Keratinocyte (primary cell): Measurements from ENCODE around the gene INTU. TPM values are rescaled to one million over a fixed set of nuclear protein-coding genes. Genes with fewer than 3 reads are reported as not detected.

Source experiments
- DNase-seq: peaks from one replicate; pipeline ENCODE4 v3.0.0-alpha.2; 2011; ENCODE audit warnings: low read depth, missing footprints, low spot score
- FAIRE-seq: peaks from 2 replicates; lab custom pipeline; 2011; peaks lifted over from hg19 to GRCh38; lab: Jason Lieb, UNC
- H2AFZ ChIP-seq: 2 replicates; pipeline ENCODE4 v1.6.0; 2012; ENCODE audit warnings: low read length, control low read depth, inconsistent platforms; ENCODE audit not compliant: control insufficient read depth
- H3K27ac ChIP-seq: 2 replicates; pipeline ENCODE4 v1.5.1; 2011; ENCODE audit warnings: low read length; ENCODE audit not compliant: control insufficient read depth, insufficient read depth
- H3K27me3 ChIP-seq: 3 replicates; pipeline ENCODE4 v1.6.0; 2011; ENCODE audit warnings: low read length; ENCODE audit not compliant: control insufficient read depth, insufficient read depth; ENCODE audit errors: extremely low read depth
- H3K36me3 ChIP-seq, 2 experiments: 2 replicates in 1 of 2; 3 replicates in 1 of 2; pipeline ENCODE4 v1.5.1; 2011; ENCODE audit warnings: low read length in 2 of 2, mild to moderate bottlenecking in 1 of 2; ENCODE audit not compliant: control insufficient read depth in 2 of 2, insufficient read depth in 2 of 2; ENCODE audit errors: extremely low read depth in 1 of 2
- H3K4me1 ChIP-seq: 3 replicates; pipeline ENCODE4 v1.5.1; 2011; ENCODE audit warnings: low read length; ENCODE audit not compliant: control insufficient read depth, insufficient read depth; ENCODE audit errors: extremely low read depth
- H3K4me2 ChIP-seq: 3 replicates; pipeline ENCODE4 v1.6.0; 2011; ENCODE audit warnings: low read depth, low read length; ENCODE audit not compliant: control insufficient read depth, insufficient read depth; ENCODE audit errors: extremely low read depth
- H3K4me3 ChIP-seq, 3 experiments: fragments of 200-600 bp in 1 of 3; sonication (generic) in 1 of 3; 2 replicates in 2 of 3; 3 replicates in 1 of 3; pipeline ENCODE4 v1.5.1; 2011 to 2016; ENCODE audit warnings: low read length in 3 of 3, mild to moderate bottlenecking in 3 of 3, control low read depth in 2 of 3, inconsistent platforms in 1 of 3, low read depth in 1 of 3, mixed read lengths in 1 of 3, mixed run types in 1 of 3, moderate library complexity in 1 of 3; ENCODE audit not compliant: control insufficient read depth in 2 of 3, insufficient read depth in 2 of 3; ENCODE audit errors: extremely low read depth in 1 of 3
- H3K79me2 ChIP-seq: 2 replicates; pipeline ENCODE4 v1.6.0; 2012; ENCODE audit warnings: low read length; ENCODE audit not compliant: control insufficient read depth, insufficient read depth
- H3K9ac ChIP-seq: 3 replicates; pipeline ENCODE4 v1.6.0; 2011; ENCODE audit warnings: low read length; ENCODE audit not compliant: control insufficient read depth, insufficient read depth; ENCODE audit errors: extremely low read depth
- H3K9me1 ChIP-seq: 3 replicates; pipeline ENCODE4 v1.6.0; 2011; ENCODE audit warnings: low read length; ENCODE audit not compliant: control insufficient read depth, insufficient read depth; ENCODE audit errors: extremely low read depth
- H3K9me3 ChIP-seq: 2 replicates; pipeline ENCODE4 v1.5.1; 2012; ENCODE audit warnings: low read depth, low read length; ENCODE audit not compliant: control insufficient read depth
- H4K20me1 ChIP-seq: 3 replicates; pipeline ENCODE4 v1.6.0; 2011; ENCODE audit warnings: low read length; ENCODE audit not compliant: control insufficient read depth, insufficient read depth; ENCODE audit errors: extremely low read depth
- CTCF ChIP-seq, 3 experiments: IDR thresholded peaks in 1 of 3; conservative IDR thresholded peaks in 1 of 3; optimal IDR thresholded peaks in 1 of 3; 2 replicates in 2 of 3; 3 replicates in 1 of 3; pipeline versions ENCODE3 to v1.5.1; 2011; ENCODE audit warnings: low read length in 3 of 3, mild to moderate bottlenecking in 3 of 3, moderate library complexity in 2 of 3, control low read depth in 1 of 3, inconsistent platforms in 1 of 3; ENCODE audit not compliant: insufficient read depth in 2 of 3; ENCODE audit errors: extremely low read depth in 1 of 3
- EZH2 ChIP-seq: IDR thresholded peaks from one replicate; pipeline ENCODE4 v1.6.1; 2012; ENCODE audit warnings: inconsistent platforms, mild to moderate bottlenecking, low read length, moderate library complexity
- dilution Hi-C: fragments of 300-500 bp; cut with MboI; formaldehyde crosslinking; loops from one replicate; pipeline ENCODE4 v1.7.0; 2020; ENCODE audit warnings: low sequenced_read_pairs; ENCODE audit not compliant: extremely low pct_ligation_motif_present
- polyA plus RNA-seq, 5 experiments: library from polyadenylated mRNA; depleted of rRNA in 3 of 5; stranded (reverse) in 3 of 5; stranded (forward) in 1 of 5; unstranded in 1 of 5; fragments of >200 nt; gene quantifications; 1 replicate in 1 of 5; 2 replicates in 3 of 5; 3 replicates in 1 of 5; pipeline versions ENCODE4 v1.2.1 to v1.2.3, GENCODE V29; 2011 to 2012; ENCODE audit warnings: missing spikeins in 2 of 5, low read depth in 1 of 5, low replicate concordance in 1 of 5

The INTU gene
- polyA plus RNA-seq, 1 donor (not counting 4 experiments of a cell fraction or from before 2014, with no cell fraction given) = 5.0 TPM

GRCh38 chr4:127610488-127610887 lies 22.3 kb upstream of the INTU start:
- H3K9me1 ChIP-seq = no peaks in the 10 kb centered on the region
- TF ChIP-seq EZH2 (no peak), CTCF (optimal IDR thresholded peaks at IDR 0.05 in 1 of 3, IDR thresholded peaks at IDR 0.05 in 1 of 3, conservative IDR thresholded peaks at IDR 0.05 in 1 of 3; ENCODE audit: extremely low read depth in 1 of 3, insufficient read depth in 2 of 3, low read length in 3 of 3) (no peak)
- dilution Hi-C loops = no loop called here
- no peaks in the 10 kb centered on the region for H3K36me3 ChIP-seq
- H3K27me3 ChIP-seq = peaks cover 4% of the 10 kb centered on the region
- no peaks in the 10 kb centered on the region for H4K20me1 ChIP-seq
- no peak overlapping the region for H3K9ac ChIP-seq
- FAIRE-seq (no peak), DNase-seq (no peak)
- no peak overlapping the region for H3K4me3 ChIP-seq
- no peak overlapping the region for H3K4me2 ChIP-seq
- H3K27ac ChIP-seq = no peak overlapping the region
- H3K9me3 ChIP-seq = no peaks in the 10 kb centered on the region
- no peak overlapping the region for H2AFZ ChIP-seq
- H3K4me1 ChIP-seq = no peaks in the 10 kb centered on the region
- H3K79me2 ChIP-seq = no peaks in the 10 kb centered on the region

- FAIRE-seq (no peak), DNase-seq (no peak)
- Histone ChIP-seq H3K79me2 (no peaks in the 10 kb centered on the region), H3K4me2 (no peak overlapping the region), H4K20me1 (no peaks in the 10 kb centered on the region), H3K27ac (no peak overlapping the region), H3K4me3 (no peak overlapping the region), H3K9me3 (no peaks in the 10 kb centered on the region), H2AFZ (no peak overlapping the region), H3K36me3 (no peaks in the 10 kb centered on the region), H3K4me1 (no peaks in the 10 kb centered on the region), H3K9ac (no peak overlapping the region), H3K9me1 (no peaks in the 10 kb centered on the region), H3K27me3 (peaks cover 12% of the 10 kb centered on the region)
- no peak for TF ChIP-seq CTCF (optimal IDR thresholded peaks at IDR 0.05 in 1 of 3, IDR thresholded peaks at IDR 0.05 in 1 of 3, conservative IDR thresholded peaks at IDR 0.05 in 1 of 3; ENCODE audit: extremely low read depth in 1 of 3, insufficient read depth in 2 of 3, low read length in 3 of 3)
- no peak for TF ChIP-seq EZH2
- dilution Hi-C loops = no loop called here
Observed at GRCh38 chr4:127616898-127617297, 15.9 kb upstream of the INTU start.
